GM04503 (cell line): ENCODE measurements around the gene VAPB.

Experiments
- DNase-seq: peaks from one replicate; pipeline ENCODE4 v3.0.0-alpha.2; 2012; ENCODE audit warnings: low read depth

The VAPB gene

DNA sequence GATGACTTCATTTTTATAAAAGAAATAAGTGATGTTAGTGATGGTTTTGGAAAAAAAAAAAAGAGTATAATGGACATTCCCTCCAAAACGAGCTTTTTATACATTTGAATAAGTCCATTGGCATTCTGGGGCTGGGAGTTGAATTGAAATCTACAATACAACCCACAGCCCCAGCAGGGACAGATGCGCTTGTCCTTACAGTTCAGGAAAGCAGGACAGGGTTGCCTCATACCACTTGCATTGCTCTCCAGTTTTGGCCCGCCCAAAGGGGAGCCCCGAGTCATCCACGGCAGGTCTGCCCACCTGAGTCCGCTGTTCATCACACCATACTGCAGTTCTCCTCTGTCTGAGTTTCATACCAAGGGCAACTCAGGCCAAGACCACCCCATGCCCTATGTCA, 46.2 kb downstream of the VAPB start:
- no peak for DNase-seq

DNA sequence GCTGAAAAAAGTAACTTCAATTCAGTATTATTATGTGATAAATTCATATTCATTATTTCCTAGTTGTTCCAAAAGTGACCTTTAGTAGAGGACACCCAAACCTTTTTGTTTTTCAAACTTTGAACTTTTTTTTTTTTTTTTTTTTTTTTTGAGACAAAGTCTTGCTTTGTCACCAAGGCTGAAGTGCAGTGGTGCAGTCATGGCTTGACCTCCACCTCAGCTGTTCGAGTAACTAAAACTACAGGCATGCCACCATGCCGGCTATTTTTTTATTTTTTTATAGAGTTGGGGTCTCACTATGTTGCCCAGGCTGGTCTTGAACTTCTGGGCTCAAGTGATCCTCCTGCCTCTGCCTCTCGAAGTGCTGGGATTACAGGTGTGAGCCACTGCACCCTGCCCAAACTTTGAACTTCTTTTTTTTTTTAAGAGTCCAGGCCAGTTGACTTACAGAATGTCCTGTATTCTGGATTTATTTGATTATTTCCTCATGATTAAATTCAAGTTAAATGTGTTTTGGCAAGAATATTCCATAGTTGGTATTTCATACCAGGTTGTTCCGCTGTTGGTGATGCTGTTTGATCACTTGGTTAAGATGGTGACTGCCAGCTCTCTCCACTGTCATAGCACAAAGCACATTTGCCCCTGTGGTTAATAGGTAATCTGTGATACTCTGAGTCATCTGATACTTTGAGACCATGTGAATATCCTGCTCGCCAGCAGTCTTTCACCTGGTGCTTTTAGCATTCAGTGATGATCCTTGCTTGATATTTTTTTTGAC, 48.0 kb downstream of the VAPB start:
- no peak for DNase-seq

- no peak for DNase-seq
Observed at GRCh38 chr20:58438970-58439808, 50.2 kb downstream of the VAPB start.

GRCh38 chr20:58440021-58440767, 51.2 kb downstream of the VAPB start:
- DNase-seq: no peak

- DNase-seq: no peak
Observed at GRCh38 chr20:58441723-58442122, 52.7 kb downstream of the VAPB start.

- no peak for DNase-seq
Observed at GRCh38 chr20:58444746-58445255, 55.8 kb downstream of the VAPB start.

GRCh38 chr20:58446264-58446959, 57.4 kb downstream of the VAPB start:
- DNase-seq: no peak

DNA sequence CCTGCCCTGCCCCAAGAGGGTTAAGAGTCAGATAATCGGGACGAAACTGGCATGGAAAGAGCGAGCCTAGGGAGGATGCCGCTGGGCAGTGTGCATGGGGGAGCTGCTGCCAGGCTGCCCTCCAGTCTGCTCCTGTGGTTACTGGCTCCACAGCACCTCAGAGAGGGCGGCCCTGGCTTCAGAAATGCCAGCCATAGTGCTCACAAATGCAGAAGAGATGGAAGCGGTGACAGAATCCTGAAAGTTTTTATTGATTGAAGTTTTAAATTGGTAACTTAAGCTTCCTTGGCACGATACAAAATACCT, 57.9 kb downstream of the VAPB start:
- DNase-seq: no peak

DNA sequence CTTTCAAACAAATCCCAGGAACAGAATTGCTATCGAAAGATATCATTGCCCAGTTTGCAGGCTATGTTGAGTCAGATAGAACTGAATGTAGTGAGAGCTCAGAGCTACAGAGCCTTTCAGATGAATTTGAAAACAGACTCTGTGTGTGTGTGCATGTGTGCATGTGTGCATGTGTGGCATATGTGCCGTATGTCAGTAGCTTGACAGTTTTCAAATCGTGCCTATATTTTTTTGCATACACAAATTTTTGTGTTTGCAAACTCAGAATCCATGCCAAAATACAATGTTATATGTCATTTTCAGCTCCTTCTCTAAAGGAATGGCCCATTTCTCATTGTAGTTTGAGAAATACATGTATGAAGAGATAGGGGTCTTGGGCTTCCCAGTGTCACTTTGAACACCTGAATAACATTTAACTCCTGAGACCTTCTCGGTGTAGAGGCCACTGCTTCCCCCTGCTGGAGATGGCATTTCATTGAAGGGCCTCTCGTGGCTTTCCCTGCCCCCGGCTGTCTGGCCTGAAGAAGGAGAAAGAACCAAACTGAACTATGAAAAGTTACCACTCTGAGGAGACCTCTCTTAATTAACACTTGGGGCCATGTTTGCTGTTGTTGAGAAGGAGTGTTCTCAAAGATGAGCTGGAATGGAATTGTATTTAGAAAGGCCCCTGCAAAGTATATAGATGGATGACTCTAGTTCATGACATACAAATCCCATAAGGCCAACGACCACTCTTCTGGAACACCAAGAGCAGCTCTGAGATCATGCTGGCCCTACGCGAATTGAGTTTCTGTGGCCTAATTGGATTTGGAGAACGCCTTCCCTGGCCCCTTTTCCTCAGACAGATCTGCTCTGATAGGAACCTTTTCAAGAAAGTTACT, 58.7 kb downstream of the VAPB start:
- no peak for DNase-seq

DNA sequence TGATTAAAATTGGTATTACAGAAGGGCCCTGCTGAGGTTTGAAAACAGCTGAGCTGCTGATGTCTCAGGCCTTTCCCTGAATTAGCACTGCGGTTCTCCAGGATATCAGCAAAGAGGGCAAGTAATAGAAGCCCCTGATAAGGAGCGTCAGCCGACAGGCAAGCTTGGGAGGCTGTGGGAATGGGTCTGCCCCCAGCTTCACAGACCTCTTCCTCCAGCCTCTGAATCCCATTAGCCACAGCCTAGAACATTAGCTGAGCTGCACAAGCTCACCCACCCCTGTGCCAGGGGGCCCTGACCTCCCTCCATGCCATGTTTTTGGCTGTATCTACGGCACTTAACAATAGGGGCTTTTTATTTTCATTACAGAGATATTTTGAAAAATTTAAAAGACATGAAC, 59.9 kb downstream of the VAPB start:
- no peak for DNase-seq

GRCh38 chr20:58449681-58450221, 60.7 kb downstream of the VAPB start:
- DNase-seq: no peak

GRCh38 chr20:58450254-58450653, 61.2 kb downstream of the VAPB start:
- no peak for DNase-seq

DNA sequence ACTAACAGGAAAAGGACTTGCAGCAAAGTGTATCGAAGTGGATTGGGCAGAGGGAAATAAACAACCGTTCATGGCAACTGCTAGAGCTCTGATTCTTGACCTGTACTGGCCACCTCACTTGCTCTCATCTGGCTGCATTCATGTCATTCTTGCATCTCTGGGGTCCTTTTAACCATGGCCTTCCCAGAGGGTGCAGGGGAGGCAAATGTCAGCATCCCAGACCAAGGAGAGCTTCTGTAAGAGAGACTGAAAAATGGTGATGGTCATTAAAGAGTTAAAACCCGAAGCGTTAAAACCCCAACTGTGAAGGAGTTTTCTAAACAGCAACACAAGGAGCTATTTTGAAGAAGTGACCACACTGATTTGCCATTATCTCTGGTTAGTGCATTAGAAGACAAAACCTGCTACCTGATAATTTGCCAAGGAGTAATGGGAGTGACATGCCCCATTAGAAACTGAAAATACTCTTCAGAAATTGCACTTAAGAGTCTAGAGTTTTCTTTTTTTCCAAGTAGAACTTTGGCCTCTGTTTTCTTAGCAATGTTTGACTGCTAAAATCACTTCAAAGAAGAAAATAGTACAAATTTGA, 63.7 kb downstream of the VAPB start:
- DNase-seq: no peak

DNA sequence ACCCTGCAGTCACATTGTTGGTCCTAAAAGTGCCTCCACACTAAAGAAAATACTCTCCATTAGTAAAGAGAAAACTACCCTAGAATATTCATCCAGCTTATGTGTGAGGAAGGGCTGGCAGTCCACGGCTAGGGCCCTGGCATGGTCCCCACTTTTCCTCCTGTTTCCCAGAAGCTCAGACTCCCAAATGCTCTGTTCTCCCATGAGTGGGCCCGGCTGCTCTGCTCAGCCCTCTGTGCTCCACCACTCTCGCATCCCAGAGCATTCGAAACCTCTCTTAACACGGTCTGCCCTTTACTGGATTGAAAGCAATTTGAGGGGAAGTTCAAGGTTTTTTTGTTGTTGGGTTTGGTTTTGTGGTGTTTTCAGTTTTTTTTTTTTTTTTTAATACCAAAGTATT, 64.4 kb downstream of the VAPB start:
- DNase-seq: no peak

DNA sequence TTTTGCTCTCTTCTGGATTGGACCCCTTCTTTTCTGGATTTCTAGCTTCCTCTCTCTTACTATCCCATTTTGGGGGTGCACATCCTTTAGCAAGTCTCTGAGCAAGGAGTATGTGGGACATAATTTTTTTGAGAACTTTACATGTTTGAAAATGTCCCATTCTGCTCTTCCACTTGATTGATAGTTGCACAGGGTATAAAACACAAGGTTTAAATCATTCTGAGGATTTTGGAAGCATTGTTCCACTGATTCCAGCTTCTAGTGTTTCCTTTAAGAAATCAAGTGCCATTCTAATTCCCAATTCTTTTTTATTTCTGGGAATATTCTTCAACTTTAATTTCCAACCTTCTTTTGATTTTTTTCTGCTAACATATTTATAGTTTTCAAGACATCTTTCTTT, 65.4 kb downstream of the VAPB start:
- DNase-seq: no peak

DNA sequence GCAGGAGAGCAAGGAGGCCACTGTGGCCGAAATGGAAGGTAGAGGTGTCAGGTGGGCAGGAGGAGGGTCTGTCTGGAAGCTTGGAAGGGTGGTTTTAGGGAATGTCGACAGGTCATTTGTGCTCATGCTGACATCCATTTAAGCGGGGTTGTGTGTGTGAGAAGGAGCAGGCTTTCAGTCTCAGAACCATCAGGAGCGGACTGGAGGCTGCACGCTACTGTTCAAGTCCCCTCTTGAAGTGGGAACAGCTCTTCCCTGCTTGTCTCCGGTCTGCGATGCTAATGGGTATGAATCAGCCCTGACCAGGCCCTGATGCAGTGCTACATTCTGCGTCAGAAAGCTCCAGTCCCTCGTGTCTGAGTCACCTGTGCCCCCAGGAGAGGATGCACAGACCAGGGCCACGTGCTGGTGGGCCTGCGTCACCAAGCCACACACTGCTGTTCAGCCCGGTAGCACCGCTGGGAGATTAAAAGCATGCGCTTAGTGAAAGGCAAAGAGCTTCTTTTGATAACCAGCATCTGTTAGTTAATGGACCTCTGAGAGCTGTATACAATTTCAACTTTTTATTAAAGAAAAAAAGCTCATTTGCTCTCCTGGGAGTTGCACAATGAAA, 68.2 kb downstream of the VAPB start:
- DNase-seq: no peak

- DNase-seq: no peak
Observed at GRCh38 chr20:58458342-58459057, 69.5 kb downstream of the VAPB start.

- no peak for DNase-seq
Observed at GRCh38 chr20:58459058-58459750, 70.2 kb downstream of the VAPB start.

GRCh38 chr20:58461104-58461503, 72.1 kb downstream of the VAPB start:
- DNase-seq: no peak
